ENCODE results near the gene NEMP1.

DNA sequence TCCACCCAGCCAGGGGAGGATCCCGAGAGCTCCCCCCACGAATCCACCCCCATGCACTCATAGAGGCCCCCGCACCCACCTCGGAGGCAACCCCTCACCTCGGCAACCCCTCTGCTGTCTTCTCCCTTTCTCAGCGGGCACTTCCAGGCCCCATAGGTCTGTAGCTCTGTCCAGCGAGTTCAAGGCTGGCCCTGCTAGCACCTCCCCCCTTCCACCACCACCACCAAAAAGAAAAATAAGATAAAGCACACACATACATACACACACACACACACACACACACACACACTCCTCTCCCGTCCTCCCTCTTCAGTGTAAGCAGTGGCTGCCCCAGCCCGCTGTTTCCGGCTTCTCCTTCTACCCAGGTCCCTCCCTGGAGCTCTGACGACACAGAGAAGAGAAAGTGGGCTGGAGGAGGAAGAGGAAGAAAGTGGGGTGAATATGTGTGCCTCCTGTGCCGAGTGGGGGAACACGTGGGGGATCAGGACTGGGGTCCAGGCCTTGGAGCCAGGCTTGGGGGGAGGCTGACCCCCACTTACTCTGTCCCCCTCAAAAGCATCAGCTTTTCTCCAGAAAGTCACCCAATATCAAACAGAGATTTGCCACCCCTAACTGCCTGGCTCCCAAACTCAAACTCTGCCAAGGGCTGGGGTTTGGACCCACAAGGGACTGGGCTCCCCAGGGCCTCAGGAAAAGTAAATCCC, 32.6 kb upstream of the NEMP1 start, which contains the start of gene STAT6:
- TF ChIP-seq, protein P1, sequence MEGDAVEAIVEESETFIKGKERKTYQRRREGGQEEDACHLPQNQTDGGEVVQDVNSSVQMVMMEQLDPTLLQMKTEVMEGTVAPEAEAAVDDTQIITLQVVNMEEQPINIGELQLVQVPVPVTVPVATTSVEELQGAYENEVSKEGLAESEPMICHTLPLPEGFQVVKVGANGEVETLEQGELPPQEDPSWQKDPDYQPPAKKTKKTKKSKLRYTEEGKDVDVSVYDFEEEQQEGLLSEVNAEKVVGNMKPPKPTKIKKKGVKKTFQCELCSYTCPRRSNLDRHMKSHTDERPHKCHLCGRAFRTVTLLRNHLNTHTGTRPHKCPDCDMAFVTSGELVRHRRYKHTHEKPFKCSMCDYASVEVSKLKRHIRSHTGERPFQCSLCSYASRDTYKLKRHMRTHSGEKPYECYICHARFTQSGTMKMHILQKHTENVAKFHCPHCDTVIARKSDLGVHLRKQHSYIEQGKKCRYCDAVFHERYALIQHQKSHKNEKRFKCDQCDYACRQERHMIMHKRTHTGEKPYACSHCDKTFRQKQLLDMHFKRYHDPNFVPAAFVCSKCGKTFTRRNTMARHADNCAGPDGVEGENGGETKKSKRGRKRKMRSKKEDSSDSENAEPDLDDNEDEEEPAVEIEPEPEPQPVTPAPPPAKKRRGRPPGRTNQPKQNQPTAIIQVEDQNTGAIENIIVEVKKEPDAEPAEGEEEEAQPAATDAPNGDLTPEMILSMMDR (IDR thresholded peaks at IDR 0.05) = peak in 1 of 7 experiments; percentile 12
- peak; percentile 40 to 96 (median 92) for TF ChIP-seq POLR2A (IDR thresholded peaks at IDR 0.05)
